22Rv1 (cell line): ENCODE measurements around the gene NRXN3.

Experiments used
- H3K27ac ChIP-seq: fragments of 450-650 bp; 2 replicates; pipeline ENCODE4 v1.5.1; 2017
- CTCF ChIP-seq: fragments of 450-650 bp; IDR thresholded peaks from 2 replicates; pipeline ENCODE4 v1.5.1; 2017; ENCODE audit warnings: mild to moderate bottlenecking
- ZFX ChIP-seq: fragments of 450-650 bp; IDR thresholded peaks from 2 replicates; pipeline ENCODE4 v1.6.1; 2017; ENCODE audit warnings: antibody characterized with exemption, borderline replicate concordance

The NRXN3 gene

DNA sequence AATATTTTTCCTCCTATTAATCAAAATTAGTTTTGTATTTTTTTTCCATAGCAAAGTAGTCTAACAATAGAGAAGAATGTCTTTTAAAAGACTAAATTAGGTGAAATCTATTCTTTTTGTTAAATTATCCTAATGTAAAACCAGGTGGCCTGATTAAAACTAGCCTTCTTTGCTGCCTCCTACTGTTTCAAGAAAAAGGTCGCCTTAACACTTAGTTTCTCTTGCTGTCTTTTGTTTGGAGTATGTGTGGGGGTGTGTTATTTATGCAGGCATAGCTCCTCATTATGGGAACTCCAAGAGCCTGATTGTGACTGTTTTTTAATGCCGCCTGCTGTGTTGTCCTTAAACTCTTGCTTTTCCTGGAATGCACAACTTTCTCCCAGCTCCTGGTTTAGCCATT is 1185.9 kb downstream of the NRXN3 start:
- no peak overlapping the region for H3K27ac ChIP-seq
- TF ChIP-seq CTCF: no peak
- TF ChIP-seq ZFX: no peak

DNA sequence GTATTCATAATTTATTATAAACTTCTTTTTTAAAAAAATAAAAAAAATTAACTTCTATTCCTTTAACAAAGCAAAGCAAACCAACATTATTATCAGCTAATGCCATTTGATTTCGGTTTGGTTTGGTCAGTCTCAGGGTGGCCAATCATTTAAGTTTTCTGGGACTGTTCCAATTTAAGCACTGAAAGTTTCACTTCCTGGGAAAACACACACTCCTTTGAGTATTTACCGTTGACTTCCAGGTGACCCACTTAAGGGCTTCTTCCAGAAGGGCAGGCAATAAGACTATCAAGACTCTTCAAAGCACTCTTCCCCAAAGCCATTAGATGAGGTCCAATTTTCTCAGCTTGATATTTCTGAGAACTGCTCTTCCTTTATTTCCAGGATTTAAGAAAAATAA is 1187.1 kb downstream of the NRXN3 start:
- TF ChIP-seq CTCF (no peak), ZFX (no peak)
- no peak overlapping the region for H3K27ac ChIP-seq

DNA sequence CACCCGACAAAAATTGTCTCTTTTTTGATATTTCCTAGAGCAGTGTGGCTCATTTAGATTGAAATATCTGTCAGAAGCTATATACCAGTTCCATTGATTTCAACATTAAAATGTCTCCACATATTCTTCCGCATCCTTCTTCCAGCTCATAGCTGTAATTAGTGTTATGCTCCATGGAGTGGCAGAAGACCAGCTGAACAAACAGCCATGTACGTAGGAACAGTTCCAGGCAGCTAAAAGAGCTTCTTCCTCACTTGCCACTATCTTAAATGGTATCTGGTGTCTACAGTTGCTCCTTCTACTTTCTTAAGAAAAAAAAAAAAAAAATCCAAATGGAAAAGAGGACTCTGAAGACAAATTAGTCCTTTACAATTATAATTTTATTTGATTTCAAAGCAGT is 1193.1 kb downstream of the NRXN3 start:
- TF ChIP-seq ZFX (no peak), CTCF (no peak)
- H3K27ac ChIP-seq: no peak overlapping the region

GRCh38 chr14:79369359-79370332 is 1199.5 kb downstream of the NRXN3 start:
- no peak overlapping the region for H3K27ac ChIP-seq
- TF ChIP-seq ZFX (no peak), CTCF (no peak)

GRCh38 chr14:79370969-79371368 is 1200.8 kb downstream of the NRXN3 start:
- TF ChIP-seq ZFX: no peak
- no peak overlapping the region for H3K27ac ChIP-seq

- TF ChIP-seq CTCF (no peak), ZFX (no peak)
- no peak overlapping the region for H3K27ac ChIP-seq
These were observed 1203.3 kb downstream of the NRXN3 start for GRCh38 chr14:79373451-79373850.

DNA sequence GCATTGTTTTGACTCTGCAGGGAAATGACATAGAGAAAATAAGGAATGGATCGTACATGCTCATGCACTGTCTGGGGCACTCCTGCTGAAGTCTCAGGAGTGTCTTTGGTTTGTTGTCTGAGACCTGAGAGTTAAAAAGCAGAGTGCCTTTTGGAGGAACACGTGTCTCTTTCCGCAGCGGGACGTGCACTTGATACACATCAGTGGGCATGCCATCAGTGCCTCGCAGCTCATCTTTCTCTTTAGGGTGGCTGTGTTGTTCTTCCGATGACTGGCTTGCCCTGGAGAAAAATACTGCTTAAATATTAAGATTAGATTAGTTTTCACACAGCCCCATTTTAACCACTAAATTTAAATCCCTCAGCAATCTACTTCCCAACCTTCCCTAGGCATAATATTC is 1205.2 kb downstream of the NRXN3 start:
- no peak overlapping the region for H3K27ac ChIP-seq
- no peak for TF ChIP-seq CTCF
- TF ChIP-seq ZFX: no peak
